Caki2 (cell line): ENCODE data around the gene MTA1. TPM values are rescaled to one million over a fixed set of nuclear protein-coding genes. Genes with fewer than 3 reads are reported as not detected.

Experiments
- DNase-seq: peaks from one replicate; pipeline ENCODE4 v3.0.0-alpha.2; 2015; ENCODE audit warnings: low read depth
- in situ Hi-C: cut with HindIII; loops from 2 replicates; pipeline ENCODE4 v1.10.0; 2016; ENCODE audit warnings: low sequenced_read_pairs, low pct_unique_long_range_greater_than_20kb, mixed read lengths
- total RNA-seq: library from RNA; depleted of rRNA; stranded (reverse); fragments of >200 nt; shearing (Covaris generic); gene quantifications from 2 replicates; pipeline ENCODE4 v1.2.3, GENCODE V29; 2014; ENCODE audit warnings: low replicate concordance

Gene MTA1
- total RNA-seq, 1 experiment from 2014 or later = 18.9 TPM

DNA sequence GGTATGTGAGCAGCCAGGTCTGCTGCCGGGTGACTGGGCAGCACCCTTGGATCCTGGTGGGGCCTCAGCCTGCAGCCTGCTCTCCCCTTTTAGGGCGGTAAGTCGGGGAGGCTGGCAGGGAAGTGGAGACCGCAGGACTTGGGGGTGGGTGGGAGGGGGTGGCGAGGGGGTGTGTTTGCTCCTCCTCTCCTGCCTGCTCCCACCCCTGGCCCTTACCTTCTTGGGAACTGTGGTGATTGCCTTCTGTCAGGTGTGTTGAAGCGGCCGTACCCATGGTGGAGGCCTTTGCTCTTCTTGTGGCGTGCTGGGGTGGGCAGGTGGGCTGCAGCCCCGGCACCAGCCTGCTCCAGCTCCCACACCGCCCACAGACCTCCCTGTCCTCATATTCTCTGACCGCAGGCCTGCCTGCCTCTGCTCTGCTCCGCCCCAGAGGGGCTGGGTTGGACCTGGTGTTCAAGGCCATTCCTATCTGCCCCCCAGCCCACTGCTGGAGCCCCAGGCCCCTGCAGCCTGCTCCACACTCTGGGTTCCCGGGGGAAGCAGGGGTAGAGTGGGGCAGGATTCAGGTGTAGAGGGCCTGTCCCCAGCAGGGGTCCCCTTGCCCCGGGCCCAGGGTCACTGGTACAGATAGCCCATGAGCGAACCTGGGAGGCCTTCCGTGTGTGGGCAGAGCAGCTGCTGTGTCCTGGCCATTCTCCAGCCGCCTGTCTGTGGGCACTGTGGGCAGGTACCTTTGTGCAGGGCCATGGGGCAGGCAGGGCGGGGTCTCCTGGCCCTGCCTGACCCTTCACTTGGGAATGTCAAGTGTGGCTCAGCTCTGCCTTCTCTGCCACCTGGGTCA lies 76.6 kb downstream of the MTA1 start:
- DNase-seq = no peak
- in situ Hi-C loops = no loop called here

- in situ Hi-C loops = no loop called here
- no peak for DNase-seq
Measured at GRCh38 chr14:105496831-105497591, 77.4 kb downstream of the MTA1 start.

DNA sequence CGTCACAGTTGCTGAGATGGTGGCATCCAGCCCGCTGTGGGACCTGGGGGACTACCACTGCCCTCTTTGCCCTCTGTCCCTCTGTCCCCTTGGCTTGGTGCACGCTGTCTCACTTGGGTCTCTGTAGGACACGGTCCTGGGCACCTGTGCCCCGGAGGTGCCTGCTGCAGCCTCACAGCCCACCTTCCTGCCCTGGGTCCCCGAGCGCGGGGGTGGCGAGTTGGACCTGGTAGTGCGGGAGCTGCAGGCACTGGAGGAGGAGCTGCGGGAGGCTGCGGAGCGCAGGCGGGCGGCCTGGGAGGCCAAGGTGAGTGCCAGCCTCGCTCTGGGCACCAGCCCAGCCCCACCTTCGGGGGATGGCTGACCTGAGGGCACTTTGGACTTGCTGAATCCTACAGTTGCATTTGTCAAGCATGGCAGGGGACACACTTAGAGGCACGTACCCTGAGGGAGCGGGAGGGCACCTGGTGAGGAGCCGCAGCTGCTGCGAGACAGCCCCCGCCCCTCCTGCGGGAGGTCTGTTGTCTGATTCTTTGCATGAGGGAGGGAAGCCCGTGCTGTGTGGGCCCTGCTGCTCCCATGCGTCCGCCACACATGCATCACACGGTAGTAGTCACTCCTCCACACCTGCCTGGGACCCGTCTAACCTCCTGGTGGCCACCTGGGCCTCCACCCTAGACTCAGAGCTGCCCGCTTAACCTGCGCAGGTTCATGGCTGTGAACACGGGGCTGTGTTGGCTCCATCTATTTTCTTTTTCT lies 78.2 kb downstream of the MTA1 start:
- no peak for DNase-seq
- in situ Hi-C loops = no loop called here

DNA sequence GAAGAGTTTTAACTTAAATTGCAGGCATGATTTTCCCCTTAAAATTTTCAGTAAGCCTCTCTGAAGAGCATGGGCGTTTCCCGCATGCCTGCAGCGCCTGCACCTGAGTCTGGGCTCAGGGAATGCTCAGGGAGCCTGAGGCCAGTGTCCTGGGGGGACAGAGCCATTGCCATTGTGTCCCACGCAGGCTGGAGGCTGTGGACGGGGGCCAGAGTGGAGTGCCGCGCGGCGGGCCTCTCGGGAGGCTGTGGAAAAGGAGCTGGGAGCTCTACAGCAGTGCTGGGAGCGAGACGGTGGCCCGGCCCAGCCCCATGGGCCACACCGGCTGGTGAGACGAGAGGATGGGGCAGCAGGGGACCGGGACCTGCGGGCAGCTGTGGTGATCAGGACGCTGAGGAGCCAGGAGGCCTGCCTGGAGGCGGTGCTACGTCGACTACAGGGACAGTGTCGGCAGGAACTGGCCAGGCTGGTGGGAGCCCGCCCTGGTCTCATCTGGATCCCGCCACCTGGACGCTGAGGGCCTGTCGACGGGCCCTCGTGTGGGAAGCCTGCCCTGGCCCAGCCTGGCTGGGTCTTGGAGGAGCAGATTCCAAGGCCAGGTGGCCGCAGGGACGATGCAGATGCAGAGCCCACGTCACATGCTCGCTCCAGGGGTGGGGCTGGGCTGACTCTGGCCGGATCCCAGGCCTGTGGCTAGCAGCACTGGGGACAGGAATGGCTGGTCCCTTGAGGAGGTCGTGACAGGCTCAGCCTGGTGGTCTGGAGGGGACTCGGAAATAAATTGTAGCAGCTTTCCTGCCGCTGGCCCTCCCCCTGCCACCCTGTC lies 79.0 kb downstream of the MTA1 start:
- in situ Hi-C loops = no loop called here

GRCh38 chr14:105499256-105500035 lies 79.8 kb downstream of the MTA1 start:
- no peak for DNase-seq
- in situ Hi-C loops = no loop called here

More for the DNA sequence above, 79.0 kb downstream of the MTA1 start:
- DNase-seq = no peak

GRCh38 chr14:105500036-105500725 lies 80.6 kb downstream of the MTA1 start:
- in situ Hi-C loops = no loop called here

GRCh38 chr14:105500726-105501101 lies 81.1 kb downstream of the MTA1 start:
- no peak for DNase-seq
- in situ Hi-C loops = no loop called here

More at GRCh38 chr14:105500036-105500725, 80.6 kb downstream of the MTA1 start:
- no peak for DNase-seq

DNA sequence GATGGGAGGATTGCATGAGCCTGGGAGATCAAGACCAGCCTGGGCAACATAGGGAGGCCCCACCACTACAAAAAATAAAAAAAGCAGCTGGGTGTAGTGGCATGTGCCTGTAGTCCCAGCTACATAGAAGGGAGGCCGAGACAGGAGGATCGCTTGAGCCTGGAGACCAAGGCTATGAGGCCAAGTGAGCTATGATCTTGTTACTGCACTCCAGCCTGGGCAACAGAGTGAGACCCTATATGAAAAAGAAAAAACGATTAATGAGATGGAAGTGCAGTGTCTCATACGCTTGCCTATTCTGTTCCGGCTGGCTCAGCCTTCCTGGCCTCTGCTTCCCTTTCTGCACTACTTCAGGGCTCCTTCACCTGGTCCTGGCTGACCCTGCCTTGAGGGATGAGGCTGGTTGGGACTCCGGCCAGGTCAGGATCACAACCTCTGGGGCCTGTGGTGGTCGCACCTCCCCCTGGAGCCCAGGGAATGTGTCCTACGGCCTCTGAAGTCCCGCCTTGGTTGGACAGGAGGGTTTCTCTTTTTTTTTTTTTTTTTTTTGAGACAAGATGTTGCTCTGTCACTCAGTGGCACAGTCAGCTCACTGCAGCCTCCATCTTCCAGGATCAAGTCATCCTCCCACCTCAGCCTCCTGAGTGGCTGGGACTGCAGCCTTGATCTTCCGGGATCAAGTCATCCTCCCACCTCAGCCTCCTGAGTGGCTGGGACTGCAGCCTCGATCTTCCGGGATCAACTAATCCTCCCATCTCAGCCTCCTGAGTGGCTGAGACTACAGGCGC lies 82.1 kb downstream of the MTA1 start:
- no peak for DNase-seq
- in situ Hi-C loops = no loop called here

- in situ Hi-C loops = no loop called here
Measured at GRCh38 chr14:105502446-105503295, 83.0 kb downstream of the MTA1 start.

GRCh38 chr14:105503296-105503640 lies 83.6 kb downstream of the MTA1 start:
- DNase-seq = no peak
- in situ Hi-C loops = no loop called here

More at GRCh38 chr14:105502446-105503295, 83.0 kb downstream of the MTA1 start:
- DNase-seq = no peak

- in situ Hi-C loops = no loop called here
- no peak for DNase-seq
Measured at GRCh38 chr14:105503935-105504692, 84.5 kb downstream of the MTA1 start.

GRCh38 chr14:105505101-105505500 lies 85.5 kb downstream of the MTA1 start:
- in situ Hi-C loops = no loop called here
- no peak for DNase-seq

GRCh38 chr14:105507247-105507646 lies 87.6 kb downstream of the MTA1 start:
- DNase-seq = no peak

DNA sequence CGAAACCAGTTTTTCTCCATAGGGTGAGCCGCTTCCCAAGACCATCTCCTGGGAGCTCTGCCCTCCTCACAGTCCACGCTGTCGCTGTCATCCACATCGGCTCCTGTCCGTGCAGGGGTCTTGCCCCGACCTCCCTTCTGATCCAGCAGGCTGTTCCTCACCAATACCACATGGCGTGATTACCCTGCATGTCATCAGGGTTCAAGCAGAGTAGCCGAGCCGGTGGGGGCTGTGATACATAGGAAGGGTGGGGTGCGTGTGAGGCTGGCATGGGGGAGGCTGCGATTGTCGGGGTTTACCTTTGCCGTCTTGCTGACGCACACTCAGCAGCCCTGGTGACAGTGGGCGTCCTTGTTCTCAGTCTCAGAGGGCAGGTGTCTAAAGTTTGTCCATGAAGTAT lies 88.4 kb downstream of the MTA1 start:
- in situ Hi-C loops = no loop called here
- no peak for DNase-seq

More at GRCh38 chr14:105507247-105507646, 87.6 kb downstream of the MTA1 start:
- in situ Hi-C loops = no loop called here

DNA sequence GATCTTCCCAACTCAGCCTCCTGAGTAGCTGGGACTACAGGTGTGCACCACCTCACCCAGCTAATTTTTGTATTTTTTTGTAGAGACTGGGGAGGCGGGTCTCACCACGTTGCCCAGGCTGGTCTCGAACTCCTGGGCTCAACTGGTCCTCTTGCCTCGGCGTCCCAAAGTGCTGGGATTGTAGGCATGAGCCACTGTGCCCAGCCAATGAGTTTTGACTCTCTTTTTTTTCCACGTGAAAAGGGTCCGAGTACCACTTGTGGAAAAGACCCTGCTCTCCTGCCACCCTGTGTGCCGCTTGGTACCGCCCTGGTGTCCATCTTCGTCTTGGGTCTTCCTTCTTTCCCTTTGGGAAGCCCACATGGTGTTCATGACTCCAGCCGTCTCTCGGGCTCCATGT lies 89.0 kb downstream of the MTA1 start:
- in situ Hi-C loops = no loop called here
- DNase-seq = no peak
